Measurements from ENCODE around the gene PDZD2. TPM values are rescaled to one million over a fixed set of nuclear protein-coding genes. Genes with fewer than 3 reads are reported as not detected.
"Not testable (repeated sequence)": the region's sequence is repeated elsewhere in the genome, so short reads cannot be mapped to it uniquely, and the experiment has no call there.

PDZD2 gene
- total and polyA plus RNA-seq, 2 experiments from 2014 or later: 8.3 to 16.9 TPM

DNA sequence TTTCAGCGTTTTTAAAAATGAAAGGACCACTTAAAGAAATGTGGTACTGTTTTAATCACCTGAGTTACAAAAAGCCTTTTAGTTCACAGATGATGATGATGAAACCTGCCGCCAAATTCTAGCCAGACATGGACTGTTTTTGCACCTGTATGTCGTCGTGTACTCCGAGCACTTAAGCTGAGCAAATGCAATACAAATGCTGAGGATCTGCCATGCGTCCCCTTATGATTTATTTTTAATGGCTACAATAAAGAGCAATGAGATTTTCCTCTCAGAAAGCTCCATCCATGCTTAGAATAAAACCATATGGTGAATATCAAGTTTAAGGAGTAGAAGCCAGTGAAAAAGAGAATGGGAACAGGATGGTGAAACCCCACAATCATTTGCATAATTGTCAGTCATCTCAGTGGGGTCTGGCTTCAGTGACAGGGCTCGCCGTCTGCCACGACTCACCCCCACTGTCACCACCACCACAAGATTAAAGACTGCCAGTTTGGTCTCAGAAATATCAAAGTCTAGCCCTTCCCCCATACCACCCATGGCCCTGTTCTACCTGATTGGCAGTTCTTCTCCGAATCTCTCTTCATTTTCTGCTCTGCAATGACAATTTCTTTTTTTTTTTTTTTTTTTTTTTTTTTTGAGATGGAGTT is 375.3 kb downstream of the PDZD2 start (continued):
- TF ChIP-seq, protein P1, sequence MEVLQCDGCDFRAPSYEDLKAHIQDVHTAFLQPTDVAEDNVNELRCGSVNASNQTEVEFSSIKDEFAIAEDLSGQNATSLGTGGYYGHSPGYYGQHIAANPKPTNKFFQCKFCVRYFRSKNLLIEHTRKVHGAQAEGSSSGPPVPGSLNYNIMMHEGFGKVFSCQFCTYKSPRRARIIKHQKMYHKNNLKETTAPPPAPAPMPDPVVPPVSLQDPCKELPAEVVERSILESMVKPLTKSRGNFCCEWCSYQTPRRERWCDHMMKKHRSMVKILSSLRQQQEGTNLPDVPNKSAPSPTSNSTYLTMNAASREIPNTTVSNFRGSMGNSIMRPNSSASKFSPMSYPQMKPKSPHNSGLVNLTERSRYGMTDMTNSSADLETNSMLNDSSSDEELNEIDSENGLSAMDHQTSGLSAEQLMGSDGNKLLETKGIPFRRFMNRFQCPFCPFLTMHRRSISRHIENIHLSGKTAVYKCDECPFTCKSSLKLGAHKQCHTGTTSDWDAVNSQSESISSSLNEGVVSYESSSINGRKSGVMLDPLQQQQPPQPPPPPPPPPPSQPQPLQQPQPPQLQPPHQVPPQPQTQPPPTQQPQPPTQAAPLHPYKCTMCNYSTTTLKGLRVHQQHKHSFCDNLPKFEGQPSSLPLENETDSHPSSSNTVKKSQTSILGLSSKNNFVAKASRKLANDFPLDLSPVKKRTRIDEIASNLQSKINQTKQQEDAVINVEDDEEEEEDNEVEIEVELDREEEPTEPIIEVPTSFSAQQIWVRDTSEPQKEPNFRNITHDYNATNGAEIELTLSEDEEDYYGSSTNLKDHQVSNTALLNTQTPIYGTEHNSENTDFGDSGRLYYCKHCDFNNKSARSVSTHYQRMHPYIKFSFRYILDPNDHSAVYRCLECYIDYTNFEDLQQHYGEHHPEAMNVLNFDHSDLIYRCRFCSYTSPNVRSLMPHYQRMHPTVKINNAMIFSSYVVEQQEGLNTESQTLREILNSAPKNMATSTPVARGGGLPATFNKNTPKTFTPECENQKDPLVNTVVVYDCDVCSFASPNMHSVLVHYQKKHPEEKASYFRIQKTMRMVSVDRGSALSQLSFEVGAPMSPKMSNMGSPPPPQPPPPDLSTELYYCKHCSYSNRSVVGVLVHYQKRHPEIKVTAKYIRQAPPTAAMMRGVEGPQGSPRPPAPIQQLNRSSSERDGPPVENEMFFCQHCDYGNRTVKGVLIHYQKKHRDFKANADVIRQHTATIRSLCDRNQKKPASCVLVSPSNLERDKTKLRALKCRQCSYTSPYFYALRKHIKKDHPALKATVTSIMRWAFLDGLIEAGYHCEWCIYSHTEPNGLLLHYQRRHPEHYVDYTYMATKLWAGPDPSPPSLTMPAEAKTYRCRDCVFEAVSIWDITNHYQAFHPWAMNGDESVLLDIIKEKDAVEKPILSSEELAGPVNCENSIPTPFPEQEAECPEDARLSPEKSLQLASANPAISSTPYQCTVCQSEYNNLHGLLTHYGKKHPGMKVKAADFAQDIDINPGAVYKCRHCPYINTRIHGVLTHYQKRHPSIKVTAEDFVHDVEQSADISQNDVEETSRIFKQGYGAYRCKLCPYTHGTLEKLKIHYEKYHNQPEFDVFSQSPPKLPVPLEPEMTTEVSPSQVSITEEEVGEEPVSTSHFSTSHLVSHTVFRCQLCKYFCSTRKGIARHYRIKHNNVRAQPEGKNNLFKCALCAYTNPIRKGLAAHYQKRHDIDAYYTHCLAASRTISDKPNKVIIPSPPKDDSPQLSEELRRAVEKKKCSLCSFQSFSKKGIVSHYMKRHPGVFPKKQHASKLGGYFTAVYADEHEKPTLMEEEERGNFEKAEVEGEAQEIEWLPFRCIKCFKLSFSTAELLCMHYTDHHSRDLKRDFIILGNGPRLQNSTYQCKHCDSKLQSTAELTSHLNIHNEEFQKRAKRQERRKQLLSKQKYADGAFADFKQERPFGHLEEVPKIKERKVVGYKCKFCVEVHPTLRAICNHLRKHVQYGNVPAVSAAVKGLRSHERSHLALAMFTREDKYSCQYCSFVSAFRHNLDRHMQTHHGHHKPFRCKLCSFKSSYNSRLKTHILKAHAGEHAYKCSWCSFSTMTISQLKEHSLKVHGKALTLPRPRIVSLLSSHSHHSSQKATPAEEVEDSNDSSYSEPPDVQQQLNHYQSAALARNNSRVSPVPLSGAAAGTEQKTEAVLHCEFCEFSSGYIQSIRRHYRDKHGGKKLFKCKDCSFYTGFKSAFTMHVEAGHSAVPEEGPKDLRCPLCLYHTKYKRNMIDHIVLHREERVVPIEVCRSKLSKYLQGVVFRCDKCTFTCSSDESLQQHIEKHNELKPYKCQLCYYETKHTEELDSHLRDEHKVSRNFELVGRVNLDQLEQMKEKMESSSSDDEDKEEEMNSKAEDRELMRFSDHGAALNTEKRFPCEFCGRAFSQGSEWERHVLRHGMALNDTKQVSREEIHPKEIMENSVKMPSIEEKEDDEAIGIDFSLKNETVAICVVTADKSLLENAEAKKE (CRISPR knock-in tag; IDR thresholded peaks at IDR 0.05): no peak
- no peak for TF ChIP-seq EZH2 (IDR thresholded peaks at IDR 0.05; ENCODE audit: low read depth, unreplicated experiment)
- TF ChIP-seq, protein P2, sequence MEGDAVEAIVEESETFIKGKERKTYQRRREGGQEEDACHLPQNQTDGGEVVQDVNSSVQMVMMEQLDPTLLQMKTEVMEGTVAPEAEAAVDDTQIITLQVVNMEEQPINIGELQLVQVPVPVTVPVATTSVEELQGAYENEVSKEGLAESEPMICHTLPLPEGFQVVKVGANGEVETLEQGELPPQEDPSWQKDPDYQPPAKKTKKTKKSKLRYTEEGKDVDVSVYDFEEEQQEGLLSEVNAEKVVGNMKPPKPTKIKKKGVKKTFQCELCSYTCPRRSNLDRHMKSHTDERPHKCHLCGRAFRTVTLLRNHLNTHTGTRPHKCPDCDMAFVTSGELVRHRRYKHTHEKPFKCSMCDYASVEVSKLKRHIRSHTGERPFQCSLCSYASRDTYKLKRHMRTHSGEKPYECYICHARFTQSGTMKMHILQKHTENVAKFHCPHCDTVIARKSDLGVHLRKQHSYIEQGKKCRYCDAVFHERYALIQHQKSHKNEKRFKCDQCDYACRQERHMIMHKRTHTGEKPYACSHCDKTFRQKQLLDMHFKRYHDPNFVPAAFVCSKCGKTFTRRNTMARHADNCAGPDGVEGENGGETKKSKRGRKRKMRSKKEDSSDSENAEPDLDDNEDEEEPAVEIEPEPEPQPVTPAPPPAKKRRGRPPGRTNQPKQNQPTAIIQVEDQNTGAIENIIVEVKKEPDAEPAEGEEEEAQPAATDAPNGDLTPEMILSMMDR (conservative IDR thresholded peaks at IDR 0.05; ENCODE audit: low read depth in 2 of 2): no peak

DNA sequence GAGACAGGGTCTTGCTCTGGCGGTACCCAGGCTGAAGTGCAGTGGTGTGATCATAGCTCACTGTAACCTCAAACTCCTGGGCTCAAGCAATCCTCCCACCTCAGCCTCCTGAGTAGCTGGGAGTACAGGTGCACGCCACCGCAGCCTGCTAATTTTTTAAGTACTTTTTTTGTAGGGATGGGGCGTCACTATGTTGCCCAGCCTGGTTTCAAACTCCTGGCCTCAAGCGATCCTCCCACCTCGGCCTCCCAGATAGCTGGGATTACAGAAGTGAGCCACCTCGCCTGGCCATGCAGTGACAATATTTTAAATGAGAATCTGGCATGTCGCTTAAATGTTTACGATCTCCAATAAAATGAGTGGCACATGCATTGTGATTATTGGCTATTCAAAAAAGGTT is 376.3 kb downstream of the PDZD2 start:
- H3K4me1 Mint-ChIP-seq: peaks cover 49% of the 10 kb centered on the region
- H3K27ac Mint-ChIP-seq; H3F3A ChIP-seq (replicated peaks; ENCODE audit: low read depth): not testable (repeated sequence)

More for the DNA sequence above, 376.3 kb downstream of the PDZD2 start:
- H3K9me2 ChIP-seq (ENCODE audit: insufficient read depth); H3K4me3 ChIP-seq; H3K79me2 ChIP-seq (replicated peaks; ENCODE audit: insufficient read depth); H3K27me3 ChIP-seq (ENCODE audit: insufficient read depth); H3K4me3 Mint-ChIP-seq; ATAC-seq; H2AFZ ChIP-seq; H3K36me3 ChIP-seq (ENCODE audit: insufficient read depth); H3K9me3 Mint-ChIP-seq; DNase-seq (ENCODE audit: low spot score); H4K20me1 ChIP-seq (replicated peaks; ENCODE audit: insufficient read depth); H3K27me3 Mint-ChIP-seq (ENCODE audit: insufficient read depth, low read depth, poor library complexity); H3K36me3 Mint-ChIP-seq (ENCODE audit: low read depth): not testable (repeated sequence)
- Histone ChIP-seq H3K27ac (ENCODE audit: low read depth) (peak overlapping the region; percentile 52), H3K4me1 (ENCODE audit: insufficient read depth) (peaks cover 54% of the 10 kb centered on the region), H3K4me2 (peak overlapping the region; percentile 5)

All from GM23338 (cell line).